H1 (cell line): Measurements from ENCODE around the gene SOS1. TPM values are rescaled to one million over a fixed set of nuclear protein-coding genes. Genes with fewer than 3 reads are reported as not detected.

Source experiments
- CTCF ChIA-PET: fragments of 300-600 bp; sonication (Branson Sonifier 250); formaldehyde crosslinking; loops from one replicate; lab custom pipeline; 2021; ENCODE audit not compliant: partially characterized antibody; lab: Charles Lee
- POLR2A ChIA-PET: fragments of 300-600 bp; sonication (Branson Sonifier 250); formaldehyde crosslinking; loops from one replicate; lab custom pipeline; 2021; ENCODE audit warnings: inconsistent platforms; ENCODE audit not compliant: partially characterized antibody; lab: Charles Lee
- DNase-seq, 2 experiments: peaks; one replicate each; pipeline versions ENCODE4 v3.0.0 to v3.0.0-alpha.2; 2010 to 2022; ENCODE audit warnings: low spot score in 2 of 2, low read depth in 1 of 2, mixed read lengths in 1 of 2
- FAIRE-seq: peaks from 2 replicates; lab custom pipeline; 2011; peaks lifted over from hg19 to GRCh38; lab: Jason Lieb, UNC
- H2AFZ ChIP-seq: 2 replicates; pipeline ENCODE4 v1.8.1; 2012; ENCODE audit warnings: low read length, inconsistent platforms
- H2AK5ac ChIP-seq: 2 replicates; pipeline ENCODE4 v1.6.1; 2013; ENCODE audit warnings: low read depth, low read length
- H2BK120ac ChIP-seq: replicated peaks from 2 replicates; pipeline ENCODE3; 2013; ENCODE audit warnings: low read depth, low read length, inconsistent platforms
- H2BK12ac ChIP-seq: 2 replicates; pipeline ENCODE4 v1.6.1; 2013; ENCODE audit warnings: low read depth, low read length
- H2BK15ac ChIP-seq: 2 replicates; pipeline ENCODE4 v1.6.1; 2013; ENCODE audit warnings: low read length
- H2BK20ac ChIP-seq: 2 replicates; pipeline ENCODE4 v1.6.1; 2013; ENCODE audit warnings: low read length
- H2BK5ac ChIP-seq: 2 replicates; pipeline ENCODE4 v1.6.1; 2013; ENCODE audit warnings: low read depth, low read length
- H3K14ac ChIP-seq: 2 replicates; pipeline ENCODE4 v1.6.1; 2013; ENCODE audit warnings: inconsistent platforms; ENCODE audit not compliant: insufficient read length
- H3K18ac ChIP-seq: 2 replicates; pipeline ENCODE4 v1.6.1; 2013; ENCODE audit warnings: low read length; ENCODE audit errors: extremely low read depth
- H3K23ac ChIP-seq: 2 replicates; pipeline ENCODE4 v1.6.1; 2013; ENCODE audit warnings: inconsistent platforms; ENCODE audit not compliant: insufficient read length
- H3K23me2 ChIP-seq: 2 replicates; pipeline ENCODE4 v1.6.1; 2013; ENCODE audit warnings: low read depth, low read length
- H3K27ac ChIP-seq: 2 replicates; pipeline ENCODE4 v1.6.1; 2011; ENCODE audit warnings: low read depth, low read length, inconsistent platforms
- H3K27me3 ChIP-seq, 4 experiments: replicated peaks in 1 of 4; 1 replicate in 1 of 4; 2 replicates in 3 of 4; pipeline versions ENCODE4 v1.6.1 to v1.8.1; 2011 to 2013; ENCODE audit warnings: low read length in 3 of 4, mild to moderate bottlenecking in 3 of 4, inconsistent platforms in 2 of 4, mixed read lengths in 2 of 4, moderate library complexity in 1 of 4; ENCODE audit not compliant: control insufficient read depth in 3 of 4, insufficient read depth in 3 of 4; ENCODE audit errors: extremely low read depth in 1 of 4
- H3K36me3 ChIP-seq, 4 experiments: 2 replicates each; pipeline versions ENCODE4 v1.6.1 to v1.8.1; 2011 to 2013; ENCODE audit warnings: mild to moderate bottlenecking in 4 of 4, low read length in 3 of 4, moderate library complexity in 2 of 4, control low read depth in 1 of 4, inconsistent platforms in 1 of 4; ENCODE audit not compliant: insufficient read depth in 4 of 4, control insufficient read depth in 2 of 4
- H3K4ac ChIP-seq: replicated peaks from 2 replicates; pipeline ENCODE3; 2013; ENCODE audit warnings: low read length, low read depth, mixed read lengths, inconsistent platforms; ENCODE audit not compliant: insufficient read length
- H3K4me1 ChIP-seq, 4 experiments: replicated peaks in 1 of 4; 1 replicate in 1 of 4; 2 replicates in 3 of 4; pipeline versions ENCODE4 v1.6.1 to v1.8.1; 2011 to 2013; ENCODE audit warnings: low read length in 3 of 4, inconsistent platforms in 2 of 4, mixed read lengths in 1 of 4; ENCODE audit not compliant: insufficient read depth in 4 of 4, control insufficient read depth in 3 of 4
- H3K4me2 ChIP-seq, 2 experiments: 2 replicates each; pipeline versions ENCODE4 v1.6.1 to v1.8.1; 2011 to 2013; ENCODE audit warnings: low read depth in 2 of 2, low read length in 2 of 2, control low read depth in 1 of 2, inconsistent platforms in 1 of 2, mild to moderate bottlenecking in 1 of 2; ENCODE audit not compliant: insufficient read depth in 1 of 2
- H3K4me3 ChIP-seq, 4 experiments: fragments of 200-600, 300-600 bp in 1 of 4; sonication (generic), shearing (Covaris generic), sonication (Bioruptor Twin) in 1 of 4; 2 replicates each; pipeline versions ENCODE4 v1.5.1 to v1.8.1; 2011 to 2016; ENCODE audit warnings: low read length in 4 of 4, low read depth in 3 of 4, control low read depth in 2 of 4, inconsistent platforms in 2 of 4, mild to moderate bottlenecking in 2 of 4, mixed read lengths in 1 of 4, moderate library complexity in 1 of 4; ENCODE audit not compliant: insufficient read depth in 2 of 4; ENCODE audit errors: extremely low read depth in 1 of 4
- H3K56ac ChIP-seq: replicated peaks from 2 replicates; pipeline ENCODE3; 2013; ENCODE audit warnings: low read depth, mild to moderate bottlenecking, mixed read lengths, low read length, inconsistent platforms; ENCODE audit not compliant: insufficient read length
- H3K79me1 ChIP-seq: 2 replicates; pipeline ENCODE4 v1.6.1; 2013; ENCODE audit warnings: low read depth, low read length, control low read depth
- H3K79me2 ChIP-seq, 2 experiments: 2 replicates each; pipeline versions ENCODE4 v1.6.1 to v1.8.1; 2012 to 2013; ENCODE audit warnings: low read length in 2 of 2, mild to moderate bottlenecking in 2 of 2, inconsistent platforms in 1 of 2; ENCODE audit not compliant: insufficient read depth in 2 of 2, control insufficient read depth in 1 of 2
- H3K9ac ChIP-seq, 4 experiments: replicated peaks in 1 of 4; 1 replicate in 1 of 4; 2 replicates in 3 of 4; pipeline versions ENCODE4 v1.6.1 to v1.8.1; 2011 to 2013; ENCODE audit warnings: low read depth in 3 of 4, low read length in 3 of 4, control low read depth in 2 of 4, mild to moderate bottlenecking in 2 of 4, moderate library complexity in 2 of 4, inconsistent platforms in 1 of 4; ENCODE audit errors: extremely low read depth in 1 of 4
- H3K9me3 ChIP-seq, 2 experiments: 2 replicates each; pipeline versions ENCODE4 v1.6.1 to v1.8.1; 2012 to 2013; ENCODE audit warnings: mild to moderate bottlenecking in 2 of 2, moderate library complexity in 2 of 2, control low read depth in 1 of 2, inconsistent platforms in 1 of 2, low read depth in 1 of 2, low read length in 1 of 2, mixed read lengths in 1 of 2; ENCODE audit not compliant: insufficient read depth in 2 of 2
- H4K20me1 ChIP-seq, 2 experiments: replicated peaks in 1 of 2; 2 replicates each; pipeline versions ENCODE3 to v1.8.1; 2011 to 2013; ENCODE audit warnings: inconsistent platforms in 2 of 2, low read length in 2 of 2, mild to moderate bottlenecking in 1 of 2; ENCODE audit not compliant: insufficient read depth in 2 of 2, control insufficient read depth in 1 of 2
- H4K5ac ChIP-seq: 2 replicates; pipeline ENCODE4 v1.6.1; 2013; ENCODE audit warnings: low read length, low read depth, mixed read lengths, inconsistent platforms; ENCODE audit not compliant: insufficient read length
- H4K8ac ChIP-seq: 2 replicates; pipeline ENCODE4 v1.8.0; 2013; ENCODE audit warnings: mild to moderate bottlenecking, moderate library complexity, low read length, inconsistent platforms; ENCODE audit not compliant: insufficient read depth; ENCODE audit errors: extremely low read depth
- H4K91ac ChIP-seq: replicated peaks from 2 replicates; pipeline ENCODE3; 2013; ENCODE audit warnings: low read length, mixed read lengths, inconsistent platforms; ENCODE audit not compliant: insufficient read length
- CHD2 ChIP-seq: IDR thresholded peaks from 2 replicates; pipeline ENCODE4 v1.6.1; 2012; ENCODE audit warnings: low read length, improper control_type of control experiment
- WGBS, 2 experiments: shearing (Covaris generic) in 1 of 2; methylation state at CpG; one replicate each; pipeline versions ENCODE4 v1.1.6 to v1.1.7; 2013 to 2015; ENCODE audit warnings: low lambda C conversion rate in 2 of 2, mixed read lengths in 2 of 2, inconsistent platforms in 1 of 2, low coverage in 1 of 2, missing lambda C conversion rate in 1 of 2; ENCODE audit not compliant: insufficient replicate concordance in 2 of 2, insufficient coverage in 1 of 2, insufficient read length in 1 of 2; ENCODE audit errors: extremely low coverage in 1 of 2, missing lambda C conversion rate in 1 of 2; 5-methylcytosine and 5-hydroxymethylcytosine counted together
- polyA plus RNA-seq, 7 experiments: library from polyadenylated mRNA; depleted of rRNA in 3 of 7; stranded (reverse) in 5 of 7; unstranded in 2 of 7; fragments of >200 nt in 5 of 7; fragments of 200-250 nt in 2 of 7; gene quantifications; 1 replicate in 5 of 7; 2 replicates in 1 of 7; 4 replicates in 1 of 7; pipeline versions ENCODE4 v1.2.1 to v1.2.3, GENCODE V29; 2011 to 2013; ENCODE audit warnings: missing spikeins in 2 of 7, mixed read lengths in 2 of 7
- total RNA-seq: library from RNA; stranded (reverse); fragmentation: NEBNext Ultra II Directional; extraction: Animal tissue kit (Norgen Biotek cat#: 25700); gene quantifications from 2 replicates; pipeline ENCODE4 v1.2.1, GENCODE V29; 2021
- TF ChIP-seq, protein P1 (sequence below): IDR thresholded peaks from 2 replicates; pipeline ENCODE4 v1.6.1; 2012; ENCODE audit warnings: low read length, inconsistent platforms

SOS1 gene
- total and polyA plus RNA-seq, 2 of the 8 experiments (the other 6 are each of a cell fraction or from before 2014, with no cell fraction given), result 25.7 to 27.0 TPM

GRCh38 chr2:39094717-39095363 is 26.0 kb downstream of the SOS1 start:
- Histone ChIP-seq H2BK20ac (no peak overlapping the region), H3K27me3 (no peaks in the 10 kb centered on the region), H2BK5ac (no peak overlapping the region), H2BK15ac (no peak overlapping the region), H3K9me3 (no peaks in the 10 kb centered on the region), H2AK5ac (no peak overlapping the region), H2BK120ac (no peak overlapping the region), H3K4me2 (no peak overlapping the region), H3K4me1 (peaks cover 2 to 6% (median 2%) of the 10 kb centered on the region in 4 experiments; a peak in 5 of 7 replicates), H4K5ac (no peak overlapping the region), H3K23ac (no peak overlapping the region), H4K8ac (no peak overlapping the region), H3K79me2 (peaks cover 0 to 87% of the 10 kb centered on the region in 2 experiments; a peak in 3 of 4 replicates), H3K18ac (no peak overlapping the region), H3K36me3 (no peaks in the 10 kb centered on the region), H4K91ac (no peak overlapping the region), H3K27ac (no peak overlapping the region), H2AFZ (no peak overlapping the region), H3K56ac (no peak overlapping the region), H3K4me3 (no peak overlapping the region), H3K79me1 (no peaks in the 10 kb centered on the region; the same call in 1 of the 2 replicates), H3K4ac (no peak overlapping the region), H4K20me1 (peaks cover 0 to 8% of the 10 kb centered on the region in 2 experiments), H2BK12ac (no peak overlapping the region), H3K14ac (no peak overlapping the region), H3K9ac (no peak overlapping the region), H3K23me2 (no peaks in the 10 kb centered on the region)
- 100% methylated on average over 1 of the region's 1 CpG; no CpG with 5 or more reads in 1 of the 2 experiments for WGBS, 2 experiments
- FAIRE-seq (no peak), DNase-seq (no peak)
- POLR2A ChIA-PET, result interaction anchor here (1.3 kb wide), 1 partner anchor 17 kb away, joined by 4 read pairs; no protein-coding TSS in a partner anchor
- no peak for TF ChIP-seq CHD2
- TF ChIP-seq, protein P1, sequence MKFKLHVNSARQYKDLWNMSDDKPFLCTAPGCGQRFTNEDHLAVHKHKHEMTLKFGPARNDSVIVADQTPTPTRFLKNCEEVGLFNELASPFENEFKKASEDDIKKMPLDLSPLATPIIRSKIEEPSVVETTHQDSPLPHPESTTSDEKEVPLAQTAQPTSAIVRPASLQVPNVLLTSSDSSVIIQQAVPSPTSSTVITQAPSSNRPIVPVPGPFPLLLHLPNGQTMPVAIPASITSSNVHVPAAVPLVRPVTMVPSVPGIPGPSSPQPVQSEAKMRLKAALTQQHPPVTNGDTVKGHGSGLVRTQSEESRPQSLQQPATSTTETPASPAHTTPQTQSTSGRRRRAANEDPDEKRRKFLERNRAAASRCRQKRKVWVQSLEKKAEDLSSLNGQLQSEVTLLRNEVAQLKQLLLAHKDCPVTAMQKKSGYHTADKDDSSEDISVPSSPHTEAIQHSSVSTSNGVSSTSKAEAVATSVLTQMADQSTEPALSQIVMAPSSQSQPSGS, result no peak
- CTCF ChIA-PET, result interaction anchor here (1.2 kb wide), 1 partner anchor 31 kb away, joined by 4 read pairs; no protein-coding TSS in a partner anchor
